Thyroid gland (tissue), 4 donors: ENCODE measurements around the gene RETSAT.

ENCODE experiments used
- CTCF ChIP-seq, 6 experiments: fragments of 200-600 bp in 3 of 6; fragments of 450-650 bp in 3 of 6; sonication (generic) in 3 of 6; IDR thresholded peaks; one replicate each; pipeline ENCODE4 v1.5.1; 2016 to 2019; ENCODE audit warnings: antibody characterized with exemption in 6 of 6, mild to moderate bottlenecking in 2 of 6, inconsistent platforms in 1 of 6, moderate library complexity in 1 of 6
- POLR2A ChIP-seq, 2 donors: fragments of 450-650 bp; IDR thresholded peaks; one replicate each; pipeline ENCODE4 v1.6.1; 2017; ENCODE audit warnings: antibody characterized with exemption in 2 of 2, mild to moderate bottlenecking in 2 of 2, moderate library complexity in 1 of 2

- no peak for TF ChIP-seq CTCF (IDR thresholded peaks at IDR 0.05)
- no peak for TF ChIP-seq POLR2A (IDR thresholded peaks at IDR 0.05)
Measured at GRCh38 chr2:85356186-85356585, 1.9 kb upstream of the RETSAT start.
